Ishikawa (cell line): ENCODE data around the gene TRIO.

Experiments
- CEBPB ChIP-seq: IDR thresholded peaks from 2 replicates; pipeline ENCODE4 v1.6.1; 2012
- CREB1 ChIP-seq: IDR thresholded peaks from 2 replicates; pipeline ENCODE4 v1.6.1; 2012; ENCODE audit warnings: low read depth
- EGR1 ChIP-seq: IDR thresholded peaks from 2 replicates; pipeline ENCODE4 v1.6.1; 2012
- EP300 ChIP-seq: IDR thresholded peaks from 2 replicates; pipeline ENCODE4 v1.6.1; 2012; ENCODE audit warnings: borderline replicate concordance
- FOXM1 ChIP-seq: IDR thresholded peaks from 2 replicates; pipeline ENCODE4 v1.6.1; 2012; ENCODE audit warnings: low read depth, borderline replicate concordance
- NFIC ChIP-seq: IDR thresholded peaks from 2 replicates; pipeline ENCODE4 v1.6.1; 2012
- RAD21 ChIP-seq: IDR thresholded peaks from 2 replicates; pipeline ENCODE4 v1.6.1; 2012; ENCODE audit warnings: low read depth
- TAF1 ChIP-seq: IDR thresholded peaks from 2 replicates; pipeline ENCODE4 v1.6.1; 2012; ENCODE audit warnings: low read depth, mild to moderate bottlenecking
- TCF12 ChIP-seq: IDR thresholded peaks from 2 replicates; pipeline ENCODE4 v1.6.1; 2012; ENCODE audit warnings: low read depth
- TEAD4 ChIP-seq: IDR thresholded peaks from 2 replicates; pipeline ENCODE4 v1.6.1; 2012
- YY1 ChIP-seq: IDR thresholded peaks from 2 replicates; pipeline ENCODE4 v1.6.1; 2012; ENCODE audit warnings: low read depth
- ZBTB7A ChIP-seq: IDR thresholded peaks from 2 replicates; pipeline ENCODE4 v1.6.1; 2012; ENCODE audit warnings: low read depth
- TF ChIP-seq, protein P1 (sequence below): IDR thresholded peaks from 2 replicates; pipeline ENCODE4 v1.6.1; 2012; ENCODE audit warnings: low read depth, mild to moderate bottlenecking
- TF ChIP-seq, protein P2 (sequence below): IDR thresholded peaks from 2 replicates; pipeline ENCODE4 v1.6.1; 2012
- TF ChIP-seq, protein P3 (sequence below): IDR thresholded peaks from 2 replicates; pipeline ENCODE4 v1.6.1; 2012

TRIO gene

DNA sequence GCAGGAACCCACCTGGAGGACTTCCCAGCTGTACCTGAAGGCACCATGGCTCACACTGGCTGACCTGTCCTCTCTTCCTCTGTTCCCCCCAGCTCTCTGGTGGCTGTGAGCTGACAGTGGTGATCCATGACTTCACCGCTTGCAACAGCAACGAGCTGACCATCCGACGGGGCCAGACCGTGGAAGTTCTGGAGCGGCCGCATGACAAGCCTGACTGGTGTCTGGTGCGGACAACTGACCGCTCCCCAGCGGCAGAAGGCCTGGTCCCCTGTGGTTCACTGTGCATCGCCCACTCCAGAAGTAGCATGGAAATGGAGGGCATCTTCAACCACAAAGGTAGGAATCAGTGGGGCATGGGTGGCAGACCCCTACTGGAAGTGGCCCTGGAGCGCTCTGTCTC, 276.5 kb downstream of the TRIO start:
- TF ChIP-seq, protein P1, sequence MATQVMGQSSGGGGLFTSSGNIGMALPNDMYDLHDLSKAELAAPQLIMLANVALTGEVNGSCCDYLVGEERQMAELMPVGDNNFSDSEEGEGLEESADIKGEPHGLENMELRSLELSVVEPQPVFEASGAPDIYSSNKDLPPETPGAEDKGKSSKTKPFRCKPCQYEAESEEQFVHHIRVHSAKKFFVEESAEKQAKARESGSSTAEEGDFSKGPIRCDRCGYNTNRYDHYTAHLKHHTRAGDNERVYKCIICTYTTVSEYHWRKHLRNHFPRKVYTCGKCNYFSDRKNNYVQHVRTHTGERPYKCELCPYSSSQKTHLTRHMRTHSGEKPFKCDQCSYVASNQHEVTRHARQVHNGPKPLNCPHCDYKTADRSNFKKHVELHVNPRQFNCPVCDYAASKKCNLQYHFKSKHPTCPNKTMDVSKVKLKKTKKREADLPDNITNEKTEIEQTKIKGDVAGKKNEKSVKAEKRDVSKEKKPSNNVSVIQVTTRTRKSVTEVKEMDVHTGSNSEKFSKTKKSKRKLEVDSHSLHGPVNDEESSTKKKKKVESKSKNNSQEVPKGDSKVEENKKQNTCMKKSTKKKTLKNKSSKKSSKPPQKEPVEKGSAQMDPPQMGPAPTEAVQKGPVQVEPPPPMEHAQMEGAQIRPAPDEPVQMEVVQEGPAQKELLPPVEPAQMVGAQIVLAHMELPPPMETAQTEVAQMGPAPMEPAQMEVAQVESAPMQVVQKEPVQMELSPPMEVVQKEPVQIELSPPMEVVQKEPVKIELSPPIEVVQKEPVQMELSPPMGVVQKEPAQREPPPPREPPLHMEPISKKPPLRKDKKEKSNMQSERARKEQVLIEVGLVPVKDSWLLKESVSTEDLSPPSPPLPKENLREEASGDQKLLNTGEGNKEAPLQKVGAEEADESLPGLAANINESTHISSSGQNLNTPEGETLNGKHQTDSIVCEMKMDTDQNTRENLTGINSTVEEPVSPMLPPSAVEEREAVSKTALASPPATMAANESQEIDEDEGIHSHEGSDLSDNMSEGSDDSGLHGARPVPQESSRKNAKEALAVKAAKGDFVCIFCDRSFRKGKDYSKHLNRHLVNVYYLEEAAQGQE: no peak
- TF ChIP-seq RAD21: no peak
- no peak for TF ChIP-seq CREB1
- no peak for TF ChIP-seq FOXM1
- TF ChIP-seq NFIC: no peak
- no peak for TF ChIP-seq TEAD4
- TF ChIP-seq TAF1: no peak
- TF ChIP-seq, protein P2, sequence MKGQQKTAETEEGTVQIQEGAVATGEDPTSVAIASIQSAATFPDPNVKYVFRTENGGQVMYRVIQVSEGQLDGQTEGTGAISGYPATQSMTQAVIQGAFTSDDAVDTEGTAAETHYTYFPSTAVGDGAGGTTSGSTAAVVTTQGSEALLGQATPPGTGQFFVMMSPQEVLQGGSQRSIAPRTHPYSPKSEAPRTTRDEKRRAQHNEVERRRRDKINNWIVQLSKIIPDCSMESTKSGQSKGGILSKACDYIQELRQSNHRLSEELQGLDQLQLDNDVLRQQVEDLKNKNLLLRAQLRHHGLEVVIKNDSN: no peak
- TF ChIP-seq EGR1: no peak
- TF ChIP-seq EP300: no peak
- no peak for TF ChIP-seq TCF12

DNA sequence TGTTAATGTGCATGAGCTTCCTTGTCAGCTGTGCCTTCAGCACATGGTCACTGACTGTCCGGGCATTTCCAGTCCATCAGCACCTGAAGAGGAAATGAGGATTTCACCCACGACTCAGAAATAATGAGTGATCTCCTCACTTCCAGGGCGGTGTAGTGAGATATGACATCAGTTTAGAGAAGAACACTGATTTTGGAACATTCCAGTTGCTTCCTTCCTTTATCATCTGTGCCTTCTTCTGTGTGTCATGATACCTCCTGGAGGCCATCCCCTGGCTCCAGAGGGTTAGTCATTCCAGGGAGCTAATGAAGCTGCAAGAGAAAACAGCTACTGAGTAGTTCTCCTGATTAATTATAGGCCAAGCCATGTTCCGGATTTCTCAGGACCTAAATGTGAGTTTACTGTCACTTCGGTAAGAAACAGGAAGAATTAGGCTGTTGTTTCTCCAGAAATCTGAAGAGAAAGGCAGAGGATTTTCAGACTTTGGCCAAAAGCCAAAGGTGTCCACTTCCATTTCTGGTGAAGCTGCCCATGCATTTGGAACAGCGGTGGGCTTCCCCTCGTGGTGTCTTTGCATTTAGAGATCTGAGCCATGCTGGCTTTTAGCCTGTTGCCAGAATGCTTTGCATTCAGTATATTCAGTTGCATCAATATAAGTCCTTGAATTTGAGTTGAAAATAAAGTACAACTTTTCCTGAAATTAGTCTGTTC, 277.1 kb downstream of the TRIO start:
- TF ChIP-seq NFIC (no peak), RAD21 (no peak), YY1 (no peak), EP300 (no peak), TCF12 (no peak), ZBTB7A (no peak), EGR1 (no peak), TEAD4 (no peak), CEBPB (no peak), TAF1 (no peak), CREB1 (no peak)
- TF ChIP-seq, protein P1: no peak
- TF ChIP-seq, protein P3, sequence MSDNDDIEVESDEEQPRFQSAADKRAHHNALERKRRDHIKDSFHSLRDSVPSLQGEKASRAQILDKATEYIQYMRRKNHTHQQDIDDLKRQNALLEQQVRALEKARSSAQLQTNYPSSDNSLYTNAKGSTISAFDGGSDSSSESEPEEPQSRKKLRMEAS: no peak
- TF ChIP-seq, protein P2: no peak

DNA sequence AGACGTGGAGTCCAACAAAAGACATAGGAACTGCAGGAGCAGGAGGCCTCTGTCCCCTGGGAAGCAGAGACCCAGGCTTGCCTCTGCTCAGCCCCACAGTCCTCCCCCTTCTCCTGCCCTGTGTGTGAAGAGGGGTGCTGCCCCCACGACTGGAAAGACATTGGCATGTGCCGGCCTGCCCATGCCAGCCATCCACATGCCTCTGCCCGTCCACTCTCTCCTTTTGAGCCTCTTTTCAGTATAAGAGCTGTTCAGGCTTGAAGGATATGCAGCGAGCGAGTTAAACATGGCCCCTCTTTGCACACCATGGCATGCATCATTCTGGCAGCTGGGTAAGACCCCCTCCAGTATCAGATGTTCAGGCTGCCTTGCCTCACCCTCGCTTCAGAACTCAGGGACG, 278.7 kb downstream of the TRIO start:
- TF ChIP-seq YY1 (no peak), CEBPB (no peak)
- TF ChIP-seq, protein P1: no peak
- TF ChIP-seq, protein P3: no peak

DNA sequence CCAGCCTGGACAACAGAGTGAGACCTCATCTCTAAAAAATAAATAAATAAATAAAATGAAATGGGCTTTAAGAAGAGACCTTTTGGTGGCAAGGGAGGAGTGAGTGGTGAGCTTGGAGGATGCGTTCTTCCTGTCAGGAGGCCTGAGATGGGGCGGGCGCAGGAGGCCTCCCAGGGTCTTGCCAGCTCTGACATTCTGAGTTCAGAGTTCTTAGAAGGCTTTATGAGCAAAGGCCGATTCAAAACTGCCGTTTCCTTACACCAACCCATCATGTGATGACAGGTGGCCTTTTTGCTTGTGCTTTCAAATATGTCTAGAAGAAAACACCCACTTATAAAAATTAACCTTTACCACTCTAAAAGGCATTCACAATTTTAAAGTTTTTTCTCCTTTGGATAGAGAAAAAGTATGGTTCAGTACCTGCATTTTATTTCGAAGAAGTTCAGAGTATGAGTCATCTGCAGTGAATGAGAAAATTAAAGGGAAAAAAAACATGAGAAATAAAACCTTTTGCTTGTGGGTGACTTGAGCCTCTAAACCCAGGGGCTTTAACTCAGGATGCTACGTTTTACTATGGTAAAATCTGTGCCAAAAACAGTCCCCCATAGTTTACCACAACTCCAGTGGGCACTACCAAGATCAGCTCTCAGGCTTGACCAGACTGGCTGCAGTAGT, 281.0 kb downstream of the TRIO start:
- no peak for TF ChIP-seq TAF1
- TF ChIP-seq, protein P1: no peak
